Measurements from ENCODE around the gene NDUFA8. TPM values are rescaled to one million over a fixed set of nuclear protein-coding genes. Genes with fewer than 3 reads are reported as not detected.

Gene NDUFA8
- polyA plus RNA-seq, 1 experiment, result 52.4 TPM

- Histone ChIP-seq H3K4me3 (ENCODE audit: low read depth, low read length) (peak overlapping the region; percentile 12; the same call in 1 of the 2 replicates), H3K36me3 (ENCODE audit: control insufficient read depth, insufficient read depth, low read length) (no peaks in the 10 kb centered on the region), H3K27me3 (ENCODE audit: control insufficient read depth, insufficient read depth, low read length) (no peaks in the 10 kb centered on the region)
- ChIA-PET CTCF (interaction anchor here (0.5 to 12.3 kb wide), 30 partner anchors 10 to 685 kb away, joined by 3 to 422 read pairs (median 4); partner anchors contain the start of genes LHX6, MRRF and RBM18), POLR2A (interaction anchor here (0.6 kb wide), 1 partner anchor 342 kb away, joined by 3 read pairs; no protein-coding TSS in a partner anchor)
- DNase-seq (ENCODE audit: low read depth), result no peak
- TF ChIP-seq, protein P1, sequence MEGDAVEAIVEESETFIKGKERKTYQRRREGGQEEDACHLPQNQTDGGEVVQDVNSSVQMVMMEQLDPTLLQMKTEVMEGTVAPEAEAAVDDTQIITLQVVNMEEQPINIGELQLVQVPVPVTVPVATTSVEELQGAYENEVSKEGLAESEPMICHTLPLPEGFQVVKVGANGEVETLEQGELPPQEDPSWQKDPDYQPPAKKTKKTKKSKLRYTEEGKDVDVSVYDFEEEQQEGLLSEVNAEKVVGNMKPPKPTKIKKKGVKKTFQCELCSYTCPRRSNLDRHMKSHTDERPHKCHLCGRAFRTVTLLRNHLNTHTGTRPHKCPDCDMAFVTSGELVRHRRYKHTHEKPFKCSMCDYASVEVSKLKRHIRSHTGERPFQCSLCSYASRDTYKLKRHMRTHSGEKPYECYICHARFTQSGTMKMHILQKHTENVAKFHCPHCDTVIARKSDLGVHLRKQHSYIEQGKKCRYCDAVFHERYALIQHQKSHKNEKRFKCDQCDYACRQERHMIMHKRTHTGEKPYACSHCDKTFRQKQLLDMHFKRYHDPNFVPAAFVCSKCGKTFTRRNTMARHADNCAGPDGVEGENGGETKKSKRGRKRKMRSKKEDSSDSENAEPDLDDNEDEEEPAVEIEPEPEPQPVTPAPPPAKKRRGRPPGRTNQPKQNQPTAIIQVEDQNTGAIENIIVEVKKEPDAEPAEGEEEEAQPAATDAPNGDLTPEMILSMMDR (IDR thresholded peaks at IDR 0.05; ENCODE audit: insufficient read depth, low read depth, low read length), result peak; percentile 20
Measured at GRCh38 chr9:122126331-122127261, 33.0 kb downstream of the NDUFA8 start.

GRCh38 chr9:122125509-122126330 lies 33.9 kb downstream of the NDUFA8 start:
- CTCF ChIA-PET, result interaction anchor here (0.7 to 12.3 kb wide), 42 partner anchors 10 to 686 kb away, joined by 3 to 422 read pairs (median 4); partner anchors contain the start of genes LHX6, MRRF and RBM18
- TF ChIP-seq, protein P1 (IDR thresholded peaks at IDR 0.05; ENCODE audit: insufficient read depth, low read depth, low read length), result no peak
- no peak overlapping the region for H3K4me3 ChIP-seq (ENCODE audit: low read depth, low read length)
- H3K27me3 ChIP-seq (ENCODE audit: control insufficient read depth, insufficient read depth, low read length), result no peaks in the 10 kb centered on the region
- POLR2A ChIA-PET, result interaction anchor here (0.5 to 0.7 kb wide), 3 partner anchors 343 to 686 kb away, joined by 3 read pairs; no protein-coding TSS in a partner anchor
- no peak for DNase-seq (ENCODE audit: low read depth)
- no peaks in the 10 kb centered on the region for H3K36me3 ChIP-seq (ENCODE audit: control insufficient read depth, insufficient read depth, low read length)

DNA sequence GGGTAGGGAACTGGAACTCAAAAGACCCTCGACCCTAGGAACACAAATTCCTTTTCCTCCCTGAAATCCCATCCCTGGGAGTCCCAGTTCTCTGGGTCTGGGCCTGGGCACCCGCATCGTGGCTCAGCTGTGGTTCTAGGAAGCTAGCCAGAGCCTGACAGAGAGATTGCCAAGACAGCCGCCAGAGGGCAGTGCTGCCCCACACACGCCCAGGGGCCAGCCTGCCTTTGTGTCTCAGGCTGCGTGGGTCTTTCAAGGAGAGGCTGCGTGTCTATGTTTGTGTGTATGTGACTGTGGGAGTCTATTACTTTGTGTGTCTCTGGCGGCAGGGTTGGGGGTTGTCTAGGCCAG lies 34.4 kb downstream of the NDUFA8 start:
- CTCF ChIA-PET, result interaction anchor here (0.6 to 12.3 kb wide), 50 partner anchors 10 to 685 kb away, joined by 3 to 422 read pairs (median 5); partner anchors contain the start of genes MRRF and RBM18
- H3K27me3 ChIP-seq (ENCODE audit: control insufficient read depth, insufficient read depth, low read length), result no peaks in the 10 kb centered on the region
- no peak overlapping the region for H3K4me3 ChIP-seq (ENCODE audit: low read depth, low read length)
- DNase-seq (ENCODE audit: low read depth), result no peak
- POLR2A ChIA-PET, result interaction anchor here (0.5 to 0.7 kb wide), 2 partner anchors 426 to 687 kb away, joined by 3 read pairs; no protein-coding TSS in a partner anchor
- TF ChIP-seq, protein P1 (IDR thresholded peaks at IDR 0.05; ENCODE audit: insufficient read depth, low read depth, low read length), result peak; percentile 97
- no peaks in the 10 kb centered on the region for H3K36me3 ChIP-seq (ENCODE audit: control insufficient read depth, insufficient read depth, low read length)

DNA sequence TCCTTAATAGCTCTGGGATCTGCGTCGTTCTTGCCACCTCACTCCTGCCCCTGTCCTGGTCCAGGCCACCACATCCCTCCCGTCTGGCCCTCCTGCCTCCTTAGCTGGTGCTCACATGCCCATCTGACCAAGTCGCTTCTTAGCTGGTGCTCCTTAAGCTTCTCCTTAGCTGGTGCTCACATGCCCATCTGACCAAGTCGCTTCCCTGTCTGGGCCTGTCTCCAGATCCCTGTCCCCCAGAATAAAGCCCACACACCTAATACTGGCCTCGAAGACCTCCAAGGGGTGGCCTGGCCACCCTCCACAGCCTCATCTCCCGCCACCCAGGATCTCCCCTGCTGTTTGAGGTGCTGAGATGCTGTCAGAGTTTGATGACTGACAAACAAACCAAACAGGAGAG lies 35.1 kb downstream of the NDUFA8 start:
- Histone ChIP-seq H3K4me3 (ENCODE audit: low read depth, low read length) (no peak overlapping the region), H3K27me3 (ENCODE audit: control insufficient read depth, insufficient read depth, low read length) (no peaks in the 10 kb centered on the region), H3K36me3 (ENCODE audit: control insufficient read depth, insufficient read depth, low read length) (no peaks in the 10 kb centered on the region)
- POLR2A ChIA-PET, result no interaction called here
- TF ChIP-seq, protein P1 (IDR thresholded peaks at IDR 0.05; ENCODE audit: insufficient read depth, low read depth, low read length), result no peak
- no peak for DNase-seq (ENCODE audit: low read depth)
- CTCF ChIA-PET, result interaction anchor here (0.6 to 12.3 kb wide), 50 partner anchors 9 to 686 kb away, joined by 3 to 422 read pairs (median 4); partner anchors contain the start of genes MRRF and RBM18

All from BJ (cell line).